Right ventricle myocardium inferior (tissue), 1 donor: ENCODE results near the gene CACNA1A. TPM values are rescaled to one million over a fixed set of nuclear protein-coding genes. Genes with fewer than 3 reads are reported as not detected.
A peak's percentile ranks its signal among the peaks of the same experiment; 100 is the strongest.
"Not testable (repeated sequence)": the region's sequence is repeated elsewhere in the genome, so short reads cannot be mapped to it uniquely, and the experiment has no call there.

Experiments used
- ATAC-seq: fragments of 200-7000 bp; cut with Tn5 transposase; one replicate; pipeline ENCODE4 v1.9.1; 2020; ENCODE audit warnings: mild to moderate bottlenecking, moderate library complexity
- DNase-seq: peaks from one replicate; pipeline ENCODE4 v3.0.0; 2021; ENCODE audit errors: missing footprints
- intact Hi-C: fragments of 100-400 bp; cut with DNase I; formaldehyde crosslinking; loops from one replicate; pipeline ENCODE4 v1.11.0; 2022
- total RNA-seq: library from RNA; stranded (reverse); fragmentation: NEBNext Ultra II Directional; extraction: Animal tissue kit (Norgen Biotek cat#: 25700); gene quantifications from one replicate; pipeline ENCODE4 v1.2.1, GENCODE V29; 2021
- donor health status: DM: no; HTN: yes; CAD: no; lungs with severe emphysema.

Gene CACNA1A
- total RNA-seq, 1 donor from 2014 or later: 0.41 TPM

DNA sequence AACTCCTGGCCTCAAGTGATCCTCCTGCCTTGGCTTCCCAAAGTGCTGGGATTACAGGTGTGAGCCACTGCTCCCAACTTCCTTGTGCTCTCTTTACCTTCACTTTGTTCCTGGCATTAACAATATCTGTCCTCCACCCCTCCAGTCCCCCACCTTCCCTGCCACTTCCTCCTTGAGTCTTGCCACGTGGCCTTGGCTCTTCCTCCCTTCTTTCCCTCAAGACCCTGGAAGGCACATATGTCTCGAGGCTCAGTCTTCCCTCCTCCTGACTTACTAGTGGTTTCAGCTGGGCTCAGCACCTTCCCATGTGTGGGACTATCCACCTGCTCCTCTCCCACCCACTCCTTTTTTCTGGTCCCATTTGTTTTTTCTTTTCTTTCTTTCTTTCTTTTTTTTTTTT is 285.4 kb downstream of the CACNA1A start:
- intact Hi-C loops: no loop called here
- DNase-seq: no peak
- ATAC-seq: no peak

DNA sequence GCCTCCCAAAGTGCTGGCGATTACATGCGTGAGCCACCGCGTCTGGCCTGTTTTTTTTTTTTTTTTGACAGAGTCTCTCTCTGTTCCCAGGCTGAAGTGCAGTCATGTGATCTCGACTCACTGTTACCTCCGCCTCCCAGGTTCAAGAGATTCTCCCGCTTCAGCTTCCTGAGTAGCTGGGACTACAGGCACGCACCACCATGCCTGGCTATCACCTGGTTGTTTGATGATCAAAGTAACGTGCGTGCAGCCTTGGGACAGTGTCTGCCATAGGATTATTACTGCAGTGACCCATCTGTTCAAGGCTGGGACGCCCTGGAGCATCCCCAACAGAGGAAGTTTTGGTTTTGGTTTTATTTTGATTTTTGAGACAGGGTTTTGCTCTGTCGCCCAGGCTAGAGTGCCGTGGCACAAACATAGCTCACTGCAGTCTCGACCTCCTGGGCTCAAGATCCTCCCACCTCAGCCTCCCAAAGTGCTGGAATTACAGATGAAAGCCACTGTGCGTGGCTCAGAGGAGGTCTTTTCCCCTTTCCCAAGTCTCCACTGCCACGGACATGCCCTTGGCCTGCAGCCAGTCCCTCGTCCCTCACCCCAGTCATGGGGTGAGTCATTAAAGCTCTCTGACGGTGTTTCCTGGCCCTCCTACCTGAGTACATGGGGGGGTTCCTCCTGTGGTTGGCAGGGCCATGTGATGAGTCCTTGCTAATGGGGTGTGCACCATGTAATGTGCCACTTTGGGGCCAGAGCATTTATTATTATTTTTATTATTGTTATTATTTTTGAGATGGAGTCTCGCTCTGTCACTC is 290.5 kb downstream of the CACNA1A start:
- no peak for ATAC-seq
- peak; percentile 17 for DNase-seq
- intact Hi-C loops: no loop called here

DNA sequence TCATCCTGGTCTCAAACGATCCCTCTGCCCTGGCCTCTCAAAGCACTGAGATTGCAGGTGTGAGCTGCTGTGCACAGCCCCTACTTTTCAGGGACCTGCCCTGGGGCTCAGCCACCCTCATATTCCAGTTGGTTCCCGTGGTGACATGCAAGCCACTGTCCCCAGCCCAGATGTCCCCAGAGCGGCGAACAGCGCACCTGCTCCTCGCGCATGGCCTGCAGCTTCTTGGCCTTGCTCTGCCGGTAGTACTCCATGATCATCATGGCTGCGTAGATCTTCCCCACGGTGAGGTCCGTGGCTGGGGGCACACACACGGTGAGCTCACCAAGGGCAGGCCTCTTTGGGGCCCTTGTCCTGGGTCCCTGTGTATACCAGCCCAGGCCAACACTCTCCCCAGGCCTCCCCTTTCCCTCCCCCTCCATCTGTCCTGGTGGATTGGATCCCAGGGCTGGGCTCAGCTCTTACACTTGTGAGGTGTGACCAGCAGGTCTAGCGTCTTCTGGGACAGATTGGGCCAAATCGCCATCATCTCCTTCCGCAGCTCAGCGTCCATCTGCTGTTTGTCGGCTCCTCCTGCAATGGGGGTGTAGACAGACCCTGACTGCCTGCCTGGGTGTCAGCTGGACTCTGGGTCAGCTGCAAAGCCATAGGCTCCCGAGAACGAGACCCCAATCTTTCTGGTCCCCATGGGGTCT is 292.1 kb downstream of the CACNA1A start:
- DNase-seq (peak; percentile 11), ATAC-seq (no peak)
- intact Hi-C loops: no loop called here

DNA sequence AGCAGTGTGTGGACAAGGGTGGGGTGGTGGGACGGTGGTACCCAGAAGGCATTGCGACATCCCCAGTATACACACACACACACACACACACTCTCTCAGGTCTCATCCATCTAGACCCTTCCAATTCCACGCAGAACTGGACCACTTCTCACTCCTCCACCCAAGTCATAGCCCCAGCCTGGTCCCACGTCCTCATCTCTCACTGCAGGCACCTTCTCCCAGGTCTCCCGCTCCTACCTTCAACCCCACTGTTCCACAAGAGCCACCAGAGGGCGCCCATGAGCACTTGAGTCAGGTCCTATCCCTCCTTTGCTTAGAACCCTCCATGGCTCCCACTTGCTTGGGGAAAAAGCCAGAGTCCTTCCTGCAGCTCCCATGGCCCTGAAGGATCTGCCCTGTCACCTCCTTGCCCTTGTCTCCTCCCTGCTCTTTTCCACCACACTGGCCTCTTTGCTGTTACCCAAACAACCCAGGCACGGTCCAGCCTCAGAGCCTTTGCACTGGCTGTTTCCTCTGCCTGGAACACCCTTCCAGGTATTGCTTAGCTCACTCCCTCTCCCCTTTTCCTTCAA is 293.4 kb downstream of the CACNA1A start:
- intact Hi-C loops: loop anchor here (2.0 kb wide), 1 partner anchor 44 kb away; no protein-coding TSS in a partner anchor
- peak; percentile 86 for DNase-seq
- no peak for ATAC-seq

DNA sequence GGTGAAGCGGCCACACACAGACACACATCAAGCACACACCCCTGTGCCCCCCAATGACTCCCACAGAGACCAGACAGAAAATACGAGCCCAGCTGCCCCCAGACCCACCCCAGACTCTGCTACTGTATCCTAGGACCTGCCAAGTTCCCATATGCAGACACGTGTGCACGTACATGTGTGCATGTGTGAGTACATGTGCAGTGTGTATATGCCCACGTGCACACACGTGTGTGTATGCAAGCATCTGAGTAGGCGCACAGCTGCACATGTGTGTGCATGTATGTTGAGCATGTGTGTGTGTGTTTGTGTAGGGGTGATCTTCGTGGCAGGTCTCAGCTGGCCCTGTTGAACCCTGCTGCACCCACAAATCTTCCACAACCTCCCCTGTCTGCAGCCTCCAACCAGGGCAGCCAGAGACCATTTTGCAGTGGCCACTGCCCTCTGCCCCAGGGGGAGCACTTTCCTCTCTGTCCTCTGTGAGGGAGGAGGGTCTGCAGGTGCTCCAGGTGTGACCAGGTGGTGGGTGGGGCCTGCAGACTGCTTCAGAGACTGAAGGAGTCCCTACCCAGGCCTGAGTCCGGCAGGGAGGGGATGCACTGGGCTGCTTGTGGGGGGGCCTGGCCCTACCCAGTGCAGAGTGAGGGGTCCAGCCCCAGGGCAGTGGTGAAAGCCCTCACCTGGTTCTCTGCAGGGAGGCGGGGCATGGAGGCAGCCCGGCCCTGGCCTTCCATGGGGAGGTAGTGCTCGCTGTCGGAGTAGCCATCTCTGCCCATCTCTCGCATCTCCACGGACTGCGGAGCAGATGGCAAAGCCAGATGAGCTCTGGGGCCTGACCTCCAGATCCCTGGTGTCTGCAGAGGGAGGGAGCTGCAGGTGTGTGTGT is 294.6 kb downstream of the CACNA1A start:
- peak; percentile 65 for DNase-seq
- intact Hi-C loops: loop anchor here (2.0 kb wide), 1 partner anchor 43 kb away; no protein-coding TSS in a partner anchor

DNA sequence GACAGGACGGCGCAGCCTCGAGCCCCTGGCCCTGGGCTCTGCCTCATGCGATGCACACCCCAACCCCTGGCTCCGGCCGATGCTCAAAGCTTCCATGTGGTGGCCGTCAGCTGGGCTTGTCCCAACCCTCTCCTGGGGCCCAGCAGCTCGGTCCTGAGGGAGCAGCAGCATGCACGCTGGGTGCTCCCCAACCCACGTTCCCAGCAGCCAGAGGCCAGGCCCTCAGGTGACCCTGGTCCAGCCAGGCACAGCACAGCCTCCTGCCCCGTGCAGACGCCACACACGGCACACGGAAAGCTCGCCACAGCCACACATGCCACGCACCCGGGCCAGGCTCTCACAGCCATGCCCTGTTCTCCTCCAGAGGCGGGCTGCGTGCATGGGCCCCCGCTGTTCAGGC is 295.3 kb downstream of the CACNA1A start:
- ATAC-seq: no peak
- intact Hi-C loops: no loop called here
- DNase-seq: peak; percentile 23

More for the DNA sequence above, 294.6 kb downstream of the CACNA1A start:
- no peak for ATAC-seq

DNA sequence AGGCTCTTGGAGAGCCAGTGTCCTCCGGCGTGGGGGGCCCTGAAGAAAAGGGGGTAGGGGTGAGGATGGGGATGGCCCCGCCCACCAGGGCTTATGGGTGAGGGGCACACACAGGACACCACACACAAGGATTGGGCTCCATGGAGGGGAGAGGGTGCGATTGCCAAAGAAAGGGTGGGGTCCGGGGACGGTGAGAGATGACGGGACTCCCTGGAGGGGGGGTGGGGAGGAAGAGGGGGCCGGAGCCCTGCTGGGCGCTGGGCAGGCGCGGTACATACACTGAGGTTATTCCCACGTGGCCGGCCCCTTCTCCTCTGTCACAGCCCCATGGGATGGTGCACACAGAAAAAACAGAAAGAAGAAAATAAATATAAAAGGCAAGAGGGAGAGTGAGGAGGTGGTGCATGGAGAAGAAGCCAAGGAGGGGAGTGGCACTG is 295.9 kb downstream of the CACNA1A start:
- intact Hi-C loops: no loop called here
- peak; percentile 3 for DNase-seq
- no peak for ATAC-seq

DNA sequence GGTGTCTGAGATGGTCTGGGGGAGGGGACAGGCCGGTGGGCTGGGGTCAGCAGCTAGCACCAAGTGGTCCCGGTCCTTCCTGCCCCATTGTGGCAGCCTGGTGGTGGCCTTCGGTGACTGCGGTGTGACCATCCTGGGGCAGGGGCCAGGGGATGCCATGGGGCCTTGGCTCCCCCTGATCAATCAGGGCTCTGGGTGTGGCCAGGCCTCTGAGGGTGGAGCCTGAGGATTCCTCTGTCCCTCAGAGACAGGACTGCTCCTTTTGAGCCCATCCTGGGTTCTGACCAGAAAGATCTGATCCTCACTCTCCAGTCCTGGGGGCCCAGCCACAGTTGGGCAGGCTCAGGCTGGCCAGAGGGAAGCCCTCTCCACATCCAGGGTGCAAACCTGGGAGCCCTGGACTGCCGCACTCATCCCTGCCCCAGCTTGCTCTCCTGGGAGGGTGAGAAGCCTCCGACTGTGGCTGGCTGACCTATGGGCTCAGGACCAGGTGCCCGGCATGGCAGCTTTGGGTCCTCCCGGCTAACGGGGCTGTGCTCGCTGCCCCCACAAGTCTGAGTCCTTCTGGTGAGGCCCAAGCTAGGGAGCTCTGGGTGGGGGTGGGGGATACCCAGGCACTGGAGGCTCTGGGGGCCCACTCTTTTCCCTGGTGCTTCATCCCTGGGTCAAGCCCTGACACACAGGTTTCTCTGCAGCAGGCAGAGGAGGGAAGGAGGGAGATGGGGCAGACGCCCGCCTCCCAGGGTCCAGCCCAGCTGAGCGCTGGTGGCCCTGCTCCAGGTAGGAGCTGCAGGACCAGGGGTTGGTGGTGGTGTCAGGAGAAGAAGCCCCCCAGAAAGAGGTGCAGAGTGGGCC is 296.6 kb downstream of the CACNA1A start:
- DNase-seq (peak; percentile 65), ATAC-seq (no peak)
- intact Hi-C loops: no loop called here

DNA sequence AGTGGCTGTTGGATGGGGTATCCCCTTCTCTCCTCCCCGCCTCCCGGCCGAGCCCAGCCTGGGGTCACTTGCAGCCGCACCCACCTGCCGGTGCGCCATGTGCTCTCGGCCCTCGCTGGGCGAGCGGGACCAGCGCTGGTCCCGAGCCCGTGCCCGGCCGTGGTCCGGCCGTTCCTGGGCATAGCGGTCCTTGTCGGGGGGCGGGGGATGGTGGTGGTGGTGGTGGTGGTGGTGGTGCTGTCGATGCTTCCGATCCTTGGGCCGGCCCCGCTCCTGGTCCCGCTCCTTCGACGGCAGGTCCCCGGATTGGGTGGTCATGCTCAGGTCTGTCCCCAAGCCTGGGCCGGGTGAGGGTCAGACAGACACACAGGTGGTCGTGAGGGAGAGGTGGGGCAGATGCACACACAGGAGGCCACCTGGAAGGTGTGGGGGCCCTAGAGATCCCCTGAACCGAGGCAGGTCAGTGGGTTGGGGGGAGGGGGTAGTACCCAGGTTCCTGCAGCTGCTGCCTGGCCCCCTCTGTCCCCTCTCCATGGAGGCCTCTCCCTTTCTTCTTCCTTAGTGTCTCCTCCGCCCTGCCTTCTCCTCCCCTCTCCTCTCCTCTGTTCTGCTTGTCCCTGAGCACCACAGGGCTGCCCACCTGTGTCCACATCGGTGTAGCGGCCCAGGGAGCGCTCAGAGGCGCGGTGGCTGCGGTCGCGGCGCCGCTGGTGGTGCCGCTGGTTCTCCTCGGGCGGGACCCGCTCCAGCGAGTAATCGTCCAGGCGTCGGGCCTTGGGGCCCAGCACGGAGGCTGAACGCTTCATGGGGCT is 297.4 kb downstream of the CACNA1A start:
- intact Hi-C loops: no loop called here
- ATAC-seq: no peak
- peak; percentile 70 for DNase-seq

DNA sequence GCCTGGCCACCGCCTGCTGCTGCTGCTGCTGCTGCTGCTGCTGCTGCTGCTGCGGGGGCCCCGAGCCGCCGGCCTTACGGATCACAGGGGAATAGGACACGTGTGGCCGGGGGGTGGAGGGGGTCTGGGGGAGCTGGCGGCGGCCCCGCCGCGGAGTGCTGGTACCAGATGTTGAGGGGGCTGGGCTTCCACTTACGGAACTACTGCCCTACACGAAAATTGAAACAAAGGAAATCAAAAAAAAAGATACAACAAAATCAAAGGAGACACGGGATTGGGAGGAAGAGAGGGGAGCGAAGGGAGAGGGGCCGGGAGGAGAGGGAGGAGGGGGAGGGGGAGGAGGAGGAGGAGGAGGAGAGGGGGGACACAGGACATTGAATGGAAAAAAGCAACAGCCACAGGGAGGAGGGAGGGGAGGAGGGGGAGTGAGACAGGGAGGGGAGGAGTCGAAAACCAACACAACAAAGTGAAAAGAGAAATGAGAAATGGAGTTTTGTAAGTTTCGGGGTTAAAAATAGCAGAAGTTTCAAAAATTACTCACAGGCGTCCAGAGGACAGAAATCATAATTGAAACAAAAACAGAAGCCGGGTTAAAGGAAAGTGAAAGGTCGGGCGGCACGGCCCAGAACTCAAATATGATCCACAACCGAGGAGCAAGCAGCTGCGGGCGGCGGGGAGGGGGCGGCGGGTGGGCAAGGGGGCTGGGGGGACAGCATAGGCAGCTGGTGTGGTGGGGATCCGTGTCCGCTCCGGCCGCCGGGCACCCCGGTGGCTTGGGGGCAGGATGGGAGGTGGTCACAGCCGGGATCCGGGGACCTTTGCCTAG is 298.2 kb downstream of the CACNA1A start:
- peak; percentile 18 for ATAC-seq
- intact Hi-C loops: no loop called here

DNA sequence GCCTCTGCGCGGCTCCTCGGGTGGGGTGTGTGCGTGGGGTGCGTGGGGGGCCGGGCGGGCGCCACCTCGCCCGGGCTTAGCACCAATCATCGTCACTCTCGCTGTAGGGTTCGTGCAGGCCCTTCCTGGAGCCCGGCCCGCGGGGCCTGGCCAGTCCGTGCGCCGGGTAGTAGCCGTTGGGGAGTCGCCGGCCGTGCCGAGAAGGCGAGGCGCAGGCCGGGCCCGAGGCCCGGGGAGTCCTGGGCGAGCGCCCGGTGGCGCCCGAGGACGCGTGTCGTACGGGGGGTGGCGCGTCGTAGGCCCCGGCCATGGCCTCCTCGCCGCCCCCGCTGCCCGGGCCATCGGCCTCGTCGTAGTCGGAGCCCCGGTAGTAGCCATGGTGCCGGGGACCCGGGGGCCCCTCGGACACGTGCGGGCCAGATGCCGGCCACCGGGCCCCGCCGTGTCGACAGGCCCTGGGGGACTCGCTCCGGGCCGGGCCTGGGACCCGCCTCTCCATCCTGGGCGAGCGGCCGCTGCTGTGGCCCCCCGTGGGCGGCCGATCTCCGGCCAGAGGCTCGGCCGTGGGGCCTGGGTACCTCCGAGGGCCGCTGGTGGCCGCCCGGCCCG is 298.9 kb downstream of the CACNA1A start:
- DNase-seq (peak; percentile 78), ATAC-seq (peak; percentile 52)
- intact Hi-C loops: no loop called here

More for the DNA sequence above, 298.2 kb downstream of the CACNA1A start:
- peak; percentile 67 for DNase-seq

DNA sequence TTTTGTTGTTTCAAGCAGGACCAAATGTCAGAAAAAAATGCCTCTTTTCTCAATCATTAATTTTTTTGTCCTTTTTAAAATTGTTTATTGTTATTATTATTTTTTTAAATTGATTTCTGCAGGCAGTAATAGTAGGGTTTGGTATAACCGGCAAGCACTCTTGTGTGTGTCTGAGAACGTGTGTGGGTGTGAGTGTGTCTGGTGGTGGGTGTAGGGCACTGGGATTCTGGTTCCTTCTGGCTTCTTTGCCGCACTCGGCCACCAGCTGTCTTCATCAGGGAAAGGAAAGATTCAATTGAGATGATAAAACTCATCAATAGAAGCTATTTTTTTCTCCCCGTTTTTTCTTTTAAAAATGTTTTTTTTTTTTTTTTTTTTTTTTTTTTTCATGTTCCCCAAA is 299.7 kb downstream of the CACNA1A start:
- intact Hi-C loops: no loop called here
- ATAC-seq (no peak), DNase-seq (peak; percentile 0)

DNA sequence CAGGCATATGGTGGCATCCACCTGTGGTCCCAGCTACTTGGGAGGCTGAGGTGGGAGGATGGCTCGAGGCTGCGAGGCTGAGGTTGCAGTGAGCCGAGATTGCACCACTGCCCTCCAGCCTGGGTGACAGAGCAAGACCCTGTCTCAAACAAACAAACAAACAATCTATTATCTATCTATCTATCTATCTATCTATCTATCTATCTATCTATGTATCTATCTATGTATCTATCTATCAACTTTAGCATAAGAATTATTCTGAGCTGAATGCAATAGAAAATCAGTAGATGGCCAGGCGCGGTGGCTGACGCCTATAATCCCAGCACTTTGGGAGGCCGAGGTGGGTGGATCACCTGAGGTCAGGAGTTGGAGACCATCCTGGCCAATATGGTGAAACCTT is 304.2 kb downstream of the CACNA1A start:
- ATAC-seq, intact Hi-C loops, DNase-seq: not testable (repeated sequence)

DNA sequence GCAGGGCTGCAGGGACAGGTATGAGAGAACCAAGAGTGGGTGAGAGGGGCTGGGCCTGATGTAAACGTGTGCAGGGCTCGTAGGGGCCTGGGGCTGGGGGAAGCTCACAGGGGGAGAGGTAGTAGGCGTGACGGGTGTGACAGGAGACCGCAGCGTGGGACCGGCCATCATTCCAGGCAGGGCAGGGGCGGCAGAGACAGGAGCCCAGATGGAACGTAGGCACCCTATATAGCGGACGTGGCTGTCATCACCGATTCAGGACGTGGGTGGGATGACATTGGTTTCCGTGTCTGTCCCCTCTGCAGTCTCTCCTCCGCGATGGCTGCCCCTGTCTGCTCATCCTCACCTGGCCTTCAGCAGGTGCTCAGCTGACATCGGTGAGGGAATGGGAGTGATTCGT is 307.6 kb downstream of the CACNA1A start:
- DNase-seq (no peak), ATAC-seq (no peak)
- intact Hi-C loops: no loop called here

DNA sequence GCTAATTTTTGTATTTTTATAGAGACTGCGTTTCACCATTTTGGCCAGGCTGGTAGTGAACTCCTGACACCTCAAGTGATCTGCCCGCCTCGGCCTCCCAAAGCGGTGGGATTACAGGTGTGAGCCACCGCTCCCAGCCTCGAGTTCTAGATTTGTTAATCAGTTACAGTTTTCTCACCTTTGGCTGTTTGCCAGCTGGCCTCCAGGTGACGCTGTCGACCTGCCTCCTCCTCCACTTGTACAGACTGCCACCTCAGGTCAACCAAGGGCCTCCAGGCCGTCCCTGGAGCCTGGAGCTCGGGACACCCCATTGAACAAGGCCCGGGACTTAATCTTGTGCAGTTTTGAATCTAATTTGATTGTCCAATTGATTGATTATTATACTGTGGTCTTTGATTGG is 310.6 kb downstream of the CACNA1A start:
- DNase-seq (no peak), ATAC-seq (no peak)
- intact Hi-C loops: loop anchor here (2.0 kb wide), 1 partner anchor 67 kb away; no protein-coding TSS in a partner anchor
